LNCAP (cell line): ENCODE measurements around the gene KRTAP10-9.

Experiments
- CTCF ChIP-seq: fragments of 450-650 bp; IDR thresholded peaks from 2 replicates; pipeline ENCODE4 v1.5.1; 2017; ENCODE audit warnings: mild to moderate bottlenecking

KRTAP10-9 gene

GRCh38 chr21:44626262-44626661, 631 bp upstream of the KRTAP10-9 start:
- TF ChIP-seq CTCF: no peak

- TF ChIP-seq CTCF: no peak
Measured at GRCh38 chr21:44628707-44629391, 2.0 kb downstream of the KRTAP10-9 start.

- TF ChIP-seq CTCF: no peak
Measured at GRCh38 chr21:44630440-44630839, 3.5 kb downstream of the KRTAP10-9 start.

GRCh38 chr21:44632067-44632466, 5.2 kb downstream of the KRTAP10-9 start:
- no peak for TF ChIP-seq CTCF

GRCh38 chr21:44636209-44637017, 9.5 kb downstream of the KRTAP10-9 start:
- TF ChIP-seq CTCF: no peak

GRCh38 chr21:44637018-44637850, 10.3 kb downstream of the KRTAP10-9 start, which contains the start of gene KRTAP10-10:
TSS of gene KRTAP10-10 (plus strand) at chr21:44637356. CDS start at chr21:44637418, 62 bp downstream.
- TF ChIP-seq CTCF: no peak

GRCh38 chr21:44639331-44639655, 12.4 kb downstream of the KRTAP10-9 start:
- TF ChIP-seq CTCF: no peak
